AG09319 (cell line): ENCODE results near the gene TUBGCP6.

Experiments
- DNase-seq: peaks from one replicate; pipeline ENCODE4 v3.0.0-alpha.2; 2010; ENCODE audit warnings: low read depth; ENCODE audit errors: extremely low read depth
- TF ChIP-seq, protein P1 (sequence below): IDR thresholded peaks from 2 replicates; pipeline ENCODE4 v1.5.1; 2011; ENCODE audit warnings: low read depth, mild to moderate bottlenecking, inconsistent platforms, low read length, moderate library complexity

The TUBGCP6 gene

DNA sequence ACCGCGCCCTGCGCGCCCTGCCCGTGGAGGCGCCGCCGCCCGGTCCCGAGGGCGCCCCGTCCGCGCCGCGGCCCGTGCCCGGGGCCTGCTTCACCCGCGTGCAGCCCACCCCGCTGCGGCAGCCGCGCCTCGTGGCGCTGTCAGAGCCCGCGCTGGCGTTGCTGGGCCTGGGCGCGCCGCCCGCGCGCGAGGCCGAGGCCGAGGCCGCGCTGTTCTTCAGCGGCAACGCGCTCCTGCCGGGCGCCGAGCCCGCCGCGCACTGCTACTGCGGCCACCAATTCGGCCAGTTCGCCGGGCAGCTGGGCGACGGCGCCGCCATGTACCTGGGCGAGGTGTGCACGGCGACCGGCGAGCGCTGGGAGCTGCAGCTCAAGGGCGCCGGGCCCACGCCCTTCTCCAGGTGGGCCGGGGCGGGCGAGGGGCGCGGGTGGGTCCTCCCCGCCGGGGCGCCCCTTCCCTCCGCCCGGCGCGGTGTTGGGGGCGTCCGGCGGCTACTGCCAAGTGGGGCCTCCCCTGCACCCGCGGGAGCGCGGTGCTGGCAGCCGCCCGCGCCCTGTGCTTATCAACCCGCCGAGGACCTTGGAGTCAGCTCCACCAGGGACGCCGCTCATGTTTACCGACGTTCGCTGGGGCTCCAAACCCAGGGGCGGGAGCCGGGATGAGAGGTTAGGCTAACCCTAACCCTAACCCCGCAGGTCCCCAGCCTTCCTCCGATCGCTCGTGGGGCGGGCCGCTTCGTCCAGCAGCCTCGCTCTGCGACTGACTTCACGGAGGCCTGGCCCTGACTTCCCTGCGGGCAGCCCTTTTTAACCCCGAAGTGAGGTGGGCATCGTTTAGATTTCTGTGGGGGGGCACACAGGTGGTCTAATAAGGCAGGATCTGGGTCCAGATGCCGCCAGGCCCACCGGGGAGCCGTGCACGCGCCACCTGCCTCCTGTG, 43.4 kb downstream of the TUBGCP6 start:
- TF ChIP-seq, protein P1, sequence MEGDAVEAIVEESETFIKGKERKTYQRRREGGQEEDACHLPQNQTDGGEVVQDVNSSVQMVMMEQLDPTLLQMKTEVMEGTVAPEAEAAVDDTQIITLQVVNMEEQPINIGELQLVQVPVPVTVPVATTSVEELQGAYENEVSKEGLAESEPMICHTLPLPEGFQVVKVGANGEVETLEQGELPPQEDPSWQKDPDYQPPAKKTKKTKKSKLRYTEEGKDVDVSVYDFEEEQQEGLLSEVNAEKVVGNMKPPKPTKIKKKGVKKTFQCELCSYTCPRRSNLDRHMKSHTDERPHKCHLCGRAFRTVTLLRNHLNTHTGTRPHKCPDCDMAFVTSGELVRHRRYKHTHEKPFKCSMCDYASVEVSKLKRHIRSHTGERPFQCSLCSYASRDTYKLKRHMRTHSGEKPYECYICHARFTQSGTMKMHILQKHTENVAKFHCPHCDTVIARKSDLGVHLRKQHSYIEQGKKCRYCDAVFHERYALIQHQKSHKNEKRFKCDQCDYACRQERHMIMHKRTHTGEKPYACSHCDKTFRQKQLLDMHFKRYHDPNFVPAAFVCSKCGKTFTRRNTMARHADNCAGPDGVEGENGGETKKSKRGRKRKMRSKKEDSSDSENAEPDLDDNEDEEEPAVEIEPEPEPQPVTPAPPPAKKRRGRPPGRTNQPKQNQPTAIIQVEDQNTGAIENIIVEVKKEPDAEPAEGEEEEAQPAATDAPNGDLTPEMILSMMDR = no peak
- no peak for DNase-seq

DNA sequence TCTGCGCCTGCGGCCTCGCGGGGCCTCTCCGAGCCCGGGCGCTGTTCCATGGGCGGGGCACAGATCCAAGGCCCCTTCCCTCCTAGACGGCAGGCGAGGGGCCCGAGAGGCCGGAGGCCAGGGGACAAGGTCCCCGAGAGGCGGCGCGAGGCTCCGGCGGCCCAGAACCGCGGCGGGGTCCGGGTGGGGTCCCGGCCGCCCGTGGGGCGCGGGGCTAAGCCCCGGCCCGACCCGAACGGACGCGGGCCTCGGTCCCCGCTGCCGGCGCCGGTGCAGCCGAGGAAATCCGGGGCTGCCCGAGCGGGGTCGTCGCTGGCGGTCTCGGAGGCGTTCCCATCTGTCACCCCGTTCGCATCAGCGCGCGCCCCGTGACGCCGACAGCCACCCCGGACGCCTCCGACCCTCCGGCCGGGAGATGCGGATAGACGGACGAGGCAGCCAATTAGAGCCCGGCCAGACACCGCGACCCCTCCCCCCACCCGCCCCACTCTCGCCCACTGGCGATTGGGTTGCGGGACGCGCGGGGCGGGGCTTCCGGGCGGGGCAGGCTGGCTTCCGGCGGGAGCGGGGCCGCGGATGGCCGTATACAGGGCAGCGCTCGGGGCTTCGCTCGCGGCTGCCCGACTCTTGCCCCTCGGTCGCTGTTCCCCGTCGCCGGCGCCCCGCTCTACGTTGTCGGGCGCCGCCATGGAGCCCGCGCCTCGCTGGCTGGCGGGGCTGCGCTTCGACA, 44.2 kb downstream of the TUBGCP6 start, which contains the start of gene SELENOO:
Gene SELENOO (plus strand): TSS at position 551 of the 730 bp plus-strand sequence. CDS start 26 bp downstream, at position 577.
- TF ChIP-seq, protein P1 = no peak
- DNase-seq = peak; percentile 60

DNA sequence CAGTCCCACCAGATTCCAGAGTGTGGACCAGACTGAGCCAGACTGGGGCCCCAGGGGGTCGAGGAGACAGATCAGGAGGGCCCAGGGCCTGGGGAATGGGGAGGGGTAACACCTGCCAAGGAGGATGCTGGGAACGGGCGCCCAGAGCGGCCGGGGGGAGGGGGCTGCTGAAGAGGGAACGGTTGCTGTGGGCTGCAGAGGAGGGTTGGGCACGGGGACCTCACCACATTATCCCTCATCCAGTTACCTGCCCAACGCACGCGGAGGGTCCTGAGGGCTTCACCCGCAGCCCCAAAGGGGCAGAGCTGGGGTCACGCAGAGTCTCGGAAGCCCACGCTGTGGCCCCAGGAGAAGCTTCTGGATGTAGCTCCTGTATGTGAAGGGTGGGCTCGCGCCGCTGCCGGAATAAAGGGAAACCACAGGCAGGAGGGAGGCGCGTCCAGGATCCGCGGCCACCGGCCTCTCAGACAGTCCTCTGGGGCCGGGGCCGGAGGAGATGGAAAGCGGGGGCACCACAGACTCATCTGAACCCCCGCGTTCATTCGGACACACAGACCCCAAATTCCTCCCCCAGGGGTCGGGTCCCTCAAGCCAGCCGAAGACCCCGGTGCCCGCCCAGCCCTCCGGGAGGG, 44.9 kb downstream of the TUBGCP6 start:
- TF ChIP-seq, protein P1 = no peak
- no peak for DNase-seq

- TF ChIP-seq, protein P1 = no peak
- no peak for DNase-seq
These were observed 45.5 kb downstream of the TUBGCP6 start for GRCh38 chr22:50199251-50199721.

GRCh38 chr22:50198624-50199017, 46.2 kb downstream of the TUBGCP6 start:
- TF ChIP-seq, protein P1 = no peak
- no peak for DNase-seq

DNA sequence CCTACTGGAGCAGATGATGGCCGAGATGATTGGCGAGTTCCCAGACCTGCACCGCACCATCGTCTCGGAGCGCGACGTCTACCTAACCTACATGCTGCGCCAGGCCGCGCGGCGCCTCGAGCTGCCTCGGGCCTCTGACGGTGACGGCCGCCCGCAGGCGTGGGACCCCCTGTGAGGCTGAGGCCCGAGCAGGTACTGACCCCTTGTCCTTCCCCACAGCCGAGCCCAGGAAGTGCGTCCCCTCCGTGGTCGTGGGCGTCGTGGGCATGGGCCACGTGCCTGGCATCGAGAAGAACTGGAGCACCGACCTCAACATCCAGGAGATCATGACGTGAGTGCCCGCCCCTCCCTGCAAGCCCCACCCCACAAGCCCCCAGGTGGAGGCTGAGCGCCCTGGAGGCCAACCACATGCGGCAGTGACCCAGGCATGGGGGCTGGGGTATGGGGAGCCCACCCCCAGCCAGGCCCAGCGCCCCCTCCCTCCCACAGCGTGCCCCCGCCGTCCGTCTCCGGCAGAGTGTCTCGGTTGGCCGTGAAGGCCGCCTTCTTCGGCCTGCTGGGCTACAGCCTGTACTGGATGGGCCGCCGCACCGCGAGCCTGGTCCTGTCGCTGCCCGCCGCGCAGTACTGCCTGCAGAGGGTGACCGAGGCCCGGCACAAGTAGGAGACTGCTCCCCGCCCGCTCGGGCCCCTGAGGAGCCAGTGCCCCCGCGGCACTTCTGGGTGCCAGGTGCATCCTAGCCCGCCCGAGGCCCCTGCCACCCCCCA, 46.8 kb downstream of the TUBGCP6 start:
- TF ChIP-seq, protein P1 = no peak

More for the DNA sequence above, 46.8 kb downstream of the TUBGCP6 start:
- no peak for DNase-seq
